GM21360 (cell line): ENCODE data around the gene NEDD4L.
A peak's percentile ranks its signal among the peaks of the same experiment; 100 is the strongest.
"Not testable (repeated sequence)": the region's sequence is repeated elsewhere in the genome, so short reads cannot be mapped to it uniquely, and the experiment has no call there.

Experiments
- ATAC-seq: cut with Tn5 transposase; IDR thresholded peaks from one replicate; pipeline ENCODE4 v1.9.1; 2021; ENCODE audit warnings: mild to moderate bottlenecking, moderate library complexity; ENCODE audit not compliant: unreplicated experiment

NEDD4L gene

GRCh38 chr18:58026395-58026794, 17.6 kb upstream of the NEDD4L start:
- no peak for ATAC-seq

GRCh38 chr18:58026857-58027256, 17.2 kb upstream of the NEDD4L start:
- ATAC-seq, result no peak

- ATAC-seq, result no peak
These were observed 16.7 kb upstream of the NEDD4L start for GRCh38 chr18:58027341-58027740.

- no peak for ATAC-seq
These were observed 15.8 kb upstream of the NEDD4L start for GRCh38 chr18:58028109-58028784.

- no peak for ATAC-seq
These were observed 11.8 kb upstream of the NEDD4L start for GRCh38 chr18:58032233-58032632.

- ATAC-seq, result no peak
These were observed 10.8 kb upstream of the NEDD4L start for GRCh38 chr18:58033216-58033615.

- no peak for ATAC-seq
These were observed 9.7 kb upstream of the NEDD4L start for GRCh38 chr18:58034370-58034769.

- no peak for ATAC-seq
These were observed 6.9 kb upstream of the NEDD4L start for GRCh38 chr18:58037163-58037562.

- no peak for ATAC-seq
These were observed 6.0 kb upstream of the NEDD4L start for GRCh38 chr18:58038063-58038462.

- no peak for ATAC-seq
These were observed 2.4 kb upstream of the NEDD4L start for GRCh38 chr18:58041633-58042032.

- ATAC-seq, result no peak
These were observed 1.1 kb upstream of the NEDD4L start for GRCh38 chr18:58042826-58043490.

- peak; percentile 42 for ATAC-seq
These were observed 580 bp downstream of the NEDD4L start for GRCh38 chr18:58044370-58045241.

GRCh38 chr18:58045242-58046092, 1.4 kb downstream of the NEDD4L start:
- ATAC-seq, result no peak

GRCh38 chr18:58046093-58046793, 2.2 kb downstream of the NEDD4L start:
- ATAC-seq, result no peak

- ATAC-seq, result no peak
These were observed 2.9 kb downstream of the NEDD4L start for GRCh38 chr18:58046794-58047555.

GRCh38 chr18:58047556-58047882, 3.5 kb downstream of the NEDD4L start:
- no peak for ATAC-seq

GRCh38 chr18:58048081-58048642, 4.1 kb downstream of the NEDD4L start:
- ATAC-seq, result no peak

- ATAC-seq, result no peak
These were observed 5.1 kb downstream of the NEDD4L start for GRCh38 chr18:58049000-58049688.

GRCh38 chr18:58050963-58051362, 6.9 kb downstream of the NEDD4L start:
- not testable (repeated sequence) for ATAC-seq
